C4-2B (cell line): Measurements from ENCODE around the gene MYO7B.

ENCODE experiments used
- H3K27ac ChIP-seq: fragments of 450-650 bp; 2 replicates; pipeline ENCODE4 v1.5.1; 2017
- CTCF ChIP-seq: fragments of 450-650 bp; conservative IDR thresholded peaks from 2 replicates; pipeline ENCODE4 v1.5.1; 2017; ENCODE audit warnings: mild to moderate bottlenecking
- ZFX ChIP-seq: fragments of 450-650 bp; IDR thresholded peaks from 2 replicates; pipeline ENCODE4 v1.6.1; 2017

Gene MYO7B

GRCh38 chr2:127664065-127664894 lies 128.8 kb downstream of the MYO7B start:
- H3K27ac ChIP-seq: no peak overlapping the region
- TF ChIP-seq CTCF (no peak), ZFX (no peak)

- no peak overlapping the region for H3K27ac ChIP-seq
- no peak for TF ChIP-seq CTCF
- TF ChIP-seq ZFX: no peak
Observed at GRCh38 chr2:127664895-127665225, 129.4 kb downstream of the MYO7B start.

GRCh38 chr2:127665267-127665893 lies 129.9 kb downstream of the MYO7B start:
- TF ChIP-seq ZFX: no peak
- no peak for TF ChIP-seq CTCF
- no peak overlapping the region for H3K27ac ChIP-seq

GRCh38 chr2:127669056-127669455 lies 133.6 kb downstream of the MYO7B start:
- H3K27ac ChIP-seq: no peak overlapping the region
- TF ChIP-seq CTCF: no peak
- TF ChIP-seq ZFX: no peak

- TF ChIP-seq CTCF (no peak), ZFX (no peak)
- H3K27ac ChIP-seq: no peak overlapping the region
Observed at GRCh38 chr2:127670055-127670956, 134.8 kb downstream of the MYO7B start.

- TF ChIP-seq CTCF (no peak), ZFX (no peak)
Observed at GRCh38 chr2:127670957-127671290, 135.4 kb downstream of the MYO7B start.

More at GRCh38 chr2:127670957-127671290, 135.4 kb downstream of the MYO7B start:
- no peak overlapping the region for H3K27ac ChIP-seq
